Left ventricle myocardium inferior (tissue), 1 donor: Measurements from ENCODE around the gene IMPA2. TPM values are rescaled to one million over a fixed set of nuclear protein-coding genes. Genes with fewer than 3 reads are reported as not detected.

Experiments
- DNase-seq: peaks from one replicate; pipeline ENCODE4 v3.0.0-alpha.2; 2020
- H3K27ac ChIP-seq: fragments of 200-600 bp; replicated peaks from 2 replicates; pipeline ENCODE4 v1.8.0; 2021
- H3K27me3 ChIP-seq: fragments of 200-600 bp; 2 replicates; pipeline ENCODE4 v1.8.0; 2021; ENCODE audit warnings: low read depth
- H3K36me3 ChIP-seq: fragments of 200-600 bp; 2 replicates; pipeline ENCODE4 v1.8.0; 2021
- H3K4me1 ChIP-seq: fragments of 200-600 bp; 2 replicates; pipeline ENCODE4 v1.8.0; 2021
- H3K4me3 ChIP-seq: fragments of 200-600 bp; 2 replicates; pipeline ENCODE4 v1.8.0; 2021; ENCODE audit warnings: mild to moderate bottlenecking, moderate library complexity
- H3K9me3 ChIP-seq: fragments of 200-600 bp; replicated peaks from 2 replicates; pipeline ENCODE4 v1.8.0; 2021
- CTCF ChIP-seq: fragments of 200-600 bp; IDR thresholded peaks from 2 replicates; pipeline ENCODE4 v1.8.0; 2021; ENCODE audit warnings: antibody characterized with exemption, mild to moderate bottlenecking, borderline replicate concordance
- intact Hi-C: fragments of 100-400 bp; cut with micrococcal nuclease; formaldehyde crosslinking; loops from one replicate; pipeline ENCODE4 v1.11.0; 2022
- total RNA-seq: library from RNA; stranded (reverse); fragmentation: NEBNext Ultra II Directional; extraction: Animal tissue kit (Norgen Biotek cat#: 25700); gene quantifications from one replicate; pipeline ENCODE4 v1.2.1, GENCODE V29; 2021
- donor health status: DM: no; HTN: yes; CAD: no; lungs with severe emphysema.

Gene IMPA2
- total RNA-seq, 1 donor from 2014 or later = 51.5 TPM

- H3K27ac ChIP-seq = no peak overlapping the region
- H3K27me3 ChIP-seq = no peaks in the 10 kb centered on the region
- peaks cover 7% of the 10 kb centered on the region for H3K4me1 ChIP-seq
- peaks cover 26% of the 10 kb centered on the region for H3K36me3 ChIP-seq
- no peak for DNase-seq
- H3K9me3 ChIP-seq = no peaks in the 10 kb centered on the region
- no peak for TF ChIP-seq CTCF
- H3K4me3 ChIP-seq = no peak overlapping the region
- intact Hi-C loops = no loop called here
Measured at GRCh38 chr18:12021077-12021476, 39.8 kb downstream of the IMPA2 start.

GRCh38 chr18:12021596-12021995 lies 40.3 kb downstream of the IMPA2 start:
- Histone ChIP-seq H3K4me1 (peaks cover 4% of the 10 kb centered on the region), H3K4me3 (no peak overlapping the region), H3K27ac (no peak overlapping the region), H3K27me3 (no peaks in the 10 kb centered on the region), H3K36me3 (peaks cover 26% of the 10 kb centered on the region), H3K9me3 (no peaks in the 10 kb centered on the region)
- intact Hi-C loops = no loop called here
- no peak for TF ChIP-seq CTCF
- DNase-seq = no peak

GRCh38 chr18:12023375-12023774 lies 42.1 kb downstream of the IMPA2 start:
- Histone ChIP-seq H3K36me3 (peaks cover 22% of the 10 kb centered on the region), H3K27me3 (no peaks in the 10 kb centered on the region), H3K4me3 (no peak overlapping the region), H3K27ac (no peak overlapping the region), H3K9me3 (no peaks in the 10 kb centered on the region), H3K4me1 (peaks cover 20% of the 10 kb centered on the region)
- intact Hi-C loops = no loop called here
- TF ChIP-seq CTCF = no peak
- DNase-seq = no peak

- Histone ChIP-seq H3K36me3 (peaks cover 29% of the 10 kb centered on the region), H3K9me3 (no peaks in the 10 kb centered on the region), H3K4me3 (no peak overlapping the region), H3K4me1 (peaks cover 28% of the 10 kb centered on the region), H3K27ac (peak overlapping the region; percentile 87), H3K27me3 (no peaks in the 10 kb centered on the region)
- no peak for DNase-seq
- intact Hi-C loops = no loop called here
- no peak for TF ChIP-seq CTCF
Measured at GRCh38 chr18:12026562-12026961, 45.3 kb downstream of the IMPA2 start.

- peak; percentile 69 for DNase-seq
- Histone ChIP-seq H3K9me3 (no peaks in the 10 kb centered on the region), H3K4me1 (peaks cover 32% of the 10 kb centered on the region), H3K36me3 (peaks cover 26% of the 10 kb centered on the region), H3K4me3 (no peak overlapping the region), H3K27me3 (no peaks in the 10 kb centered on the region), H3K27ac (peak overlapping the region; percentile 87)
- intact Hi-C loops = no loop called here
- no peak for TF ChIP-seq CTCF
Measured at GRCh38 chr18:12027046-12027445, 45.7 kb downstream of the IMPA2 start.

- no peaks in the 10 kb centered on the region for H3K27me3 ChIP-seq
- no peak for TF ChIP-seq CTCF
- intact Hi-C loops = no loop called here
- H3K27ac ChIP-seq = peak overlapping the region; percentile 87
- H3K9me3 ChIP-seq = no peaks in the 10 kb centered on the region
- no peak for DNase-seq
- H3K4me1 ChIP-seq = peaks cover 33% of the 10 kb centered on the region
- no peak overlapping the region for H3K4me3 ChIP-seq
- peaks cover 26% of the 10 kb centered on the region for H3K36me3 ChIP-seq
Measured at GRCh38 chr18:12027480-12027879, 46.2 kb downstream of the IMPA2 start.
